GM19467 (cell line): Measurements from ENCODE around the gene DNAH11.
"Not testable (repeated sequence)": the region's sequence is repeated elsewhere in the genome, so short reads cannot be mapped to it uniquely, and the experiment has no call there.

Source experiments
- ATAC-seq: cut with Tn5 transposase; IDR thresholded peaks from one replicate; pipeline ENCODE4 v1.9.1; 2021; ENCODE audit warnings: mild to moderate bottlenecking, moderate library complexity; ENCODE audit not compliant: unreplicated experiment

Gene DNAH11

DNA sequence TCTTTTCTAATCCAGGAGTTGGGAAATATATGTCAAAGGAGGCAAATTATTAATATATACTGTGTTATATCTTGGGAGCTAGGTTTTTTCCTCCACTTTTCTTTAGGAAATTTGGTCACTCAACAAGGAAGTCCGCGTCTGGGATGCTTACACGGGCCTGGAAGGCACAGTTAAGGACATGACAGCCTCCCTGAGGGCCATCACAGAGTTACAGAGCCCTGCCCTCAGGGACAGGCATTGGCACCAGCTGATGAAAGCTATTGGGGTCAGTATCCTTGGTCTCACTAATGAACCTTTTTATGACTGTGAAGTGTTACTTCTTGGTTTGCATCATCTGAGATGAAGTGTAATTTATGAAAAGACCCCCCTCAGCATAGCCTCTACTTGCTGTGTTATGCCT lies 74.7 kb downstream of the DNAH11 start:
- no peak for ATAC-seq

- ATAC-seq = no peak
Measured at GRCh38 chr7:21617916-21618390, 75.1 kb downstream of the DNAH11 start.

DNA sequence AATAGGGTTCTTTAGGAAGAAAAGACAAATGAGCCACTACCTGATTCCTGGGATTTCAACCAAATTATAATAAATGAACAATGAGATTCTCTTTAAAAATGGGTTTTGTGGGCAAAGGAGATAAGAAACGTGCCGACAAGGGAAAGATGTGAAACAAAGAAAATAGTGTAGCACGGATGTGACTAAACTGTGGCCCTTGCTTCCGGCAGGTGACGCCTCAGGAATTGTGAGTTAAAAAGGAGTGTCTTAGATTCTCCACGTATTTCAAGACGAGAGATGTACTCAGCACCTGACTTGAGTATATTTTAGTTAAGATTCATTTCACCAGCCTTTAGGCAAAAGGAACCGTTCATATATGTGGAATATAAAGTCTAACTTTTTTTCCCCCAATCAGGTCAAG lies 75.9 kb downstream of the DNAH11 start:
- ATAC-seq = no peak

DNA sequence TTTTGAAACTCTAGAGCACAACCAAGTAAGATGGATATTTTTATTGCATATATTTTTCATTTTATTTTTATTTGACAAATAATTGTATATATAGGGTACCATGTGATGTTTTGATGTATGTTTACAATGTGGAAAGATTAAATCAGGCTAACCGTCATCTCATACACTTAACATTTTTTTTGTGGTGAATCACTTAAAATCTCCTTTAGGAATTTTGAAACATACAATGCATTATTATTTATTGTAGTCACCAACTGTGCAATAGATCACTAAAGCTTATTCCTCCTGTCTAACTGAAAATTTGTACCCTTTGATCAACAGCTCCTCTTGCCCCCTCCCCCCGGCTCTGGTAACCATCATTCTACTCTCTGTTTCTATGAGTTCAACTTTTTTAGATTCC lies 77.2 kb downstream of the DNAH11 start:
- no peak for ATAC-seq

- no peak for ATAC-seq
Measured at GRCh38 chr7:21624320-21624719, 81.5 kb downstream of the DNAH11 start.

GRCh38 chr7:21636694-21637093 lies 93.9 kb downstream of the DNAH11 start:
- no peak for ATAC-seq

DNA sequence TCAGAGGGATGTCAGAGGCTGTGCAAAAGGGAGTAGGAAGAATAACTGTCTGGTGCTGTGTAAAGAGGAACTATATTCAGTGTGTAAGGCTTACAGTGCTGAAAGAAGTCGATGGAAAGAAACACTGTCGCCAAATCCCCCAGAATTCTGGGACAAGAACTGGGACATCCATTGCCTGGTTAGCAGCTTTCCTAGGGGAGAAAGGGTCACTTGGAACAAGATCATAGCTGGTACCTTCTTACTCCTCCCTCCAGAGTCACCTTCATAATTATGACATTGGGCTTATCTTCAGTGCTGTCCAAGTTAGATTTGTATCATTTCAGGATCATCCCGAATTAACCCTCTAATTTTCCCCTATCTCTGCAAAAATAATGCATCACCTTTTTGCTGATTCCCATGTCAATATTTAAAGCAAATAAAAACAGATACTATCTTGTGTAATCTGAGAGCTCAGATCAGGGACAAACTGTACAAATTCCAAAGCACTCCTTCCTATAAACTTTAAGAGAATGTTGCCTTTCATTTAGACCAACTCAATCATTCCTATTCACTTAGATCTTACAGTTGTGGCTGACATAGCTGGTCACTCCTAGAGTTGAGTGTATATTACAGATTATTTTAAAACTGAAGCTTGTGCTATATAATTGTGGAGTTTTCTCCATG lies 96.5 kb downstream of the DNAH11 start:
- no peak for ATAC-seq

DNA sequence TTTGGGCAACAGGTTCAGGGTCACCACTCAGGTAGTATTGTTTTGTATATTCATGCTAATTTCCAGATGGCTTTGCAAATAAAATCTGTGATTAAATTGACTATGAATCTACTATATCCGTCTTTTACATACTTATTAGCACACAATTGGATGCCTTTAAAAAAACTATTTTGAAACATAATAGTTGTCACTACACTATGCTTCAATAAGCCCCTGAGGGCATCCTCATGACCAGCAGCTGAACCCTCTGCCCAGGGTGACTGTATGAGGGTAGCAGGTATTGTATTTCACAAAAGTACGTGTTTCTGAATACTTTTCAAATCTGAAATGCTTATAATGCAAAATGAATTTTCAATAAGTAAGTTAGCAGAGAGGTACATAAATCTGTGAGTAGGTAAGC lies 97.3 kb downstream of the DNAH11 start:
- no peak for ATAC-seq

DNA sequence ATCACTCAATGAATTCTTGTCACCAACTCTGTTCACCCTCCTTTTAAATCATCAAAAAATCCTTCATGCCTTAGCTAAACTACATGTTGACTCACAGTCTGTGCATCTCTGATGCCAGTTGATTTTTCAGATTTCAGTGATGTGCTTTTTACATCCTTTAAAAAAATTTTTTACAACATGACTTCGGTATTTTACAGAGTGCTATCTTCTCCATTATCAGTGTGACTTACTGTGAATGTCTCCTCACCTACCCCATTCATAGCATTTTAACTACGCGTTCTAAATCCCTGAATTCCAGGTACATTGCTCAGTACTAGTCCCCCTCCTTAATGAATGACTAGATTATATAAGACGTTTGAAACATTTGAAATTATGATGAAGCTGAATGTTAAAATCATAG lies 98.7 kb downstream of the DNAH11 start:
- ATAC-seq = no peak

GRCh38 chr7:21642422-21642821 lies 99.6 kb downstream of the DNAH11 start:
- no peak for ATAC-seq

GRCh38 chr7:21651697-21652096 lies 108.9 kb downstream of the DNAH11 start:
- ATAC-seq = no peak

DNA sequence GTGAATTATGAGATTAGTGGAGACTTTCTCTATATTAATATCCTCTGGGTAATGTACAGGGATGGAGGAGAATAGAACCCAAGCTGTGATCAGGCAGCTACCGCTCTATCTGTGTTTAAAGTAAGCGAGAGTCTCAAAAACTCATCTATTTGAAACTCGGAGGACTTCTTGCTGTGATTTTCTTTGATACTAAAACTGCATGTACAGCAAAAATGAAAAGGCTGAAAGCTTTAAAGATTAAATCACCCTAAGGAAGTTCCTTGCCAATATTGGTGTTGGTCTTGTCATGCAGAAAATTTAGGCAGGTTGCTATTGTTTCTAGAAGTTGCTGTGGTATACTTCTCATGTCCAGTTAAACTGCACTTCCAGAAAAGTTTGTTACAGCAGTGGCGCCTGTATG lies 110.8 kb downstream of the DNAH11 start:
- ATAC-seq = no peak

GRCh38 chr7:21656081-21656480 lies 113.2 kb downstream of the DNAH11 start:
- ATAC-seq = no peak

DNA sequence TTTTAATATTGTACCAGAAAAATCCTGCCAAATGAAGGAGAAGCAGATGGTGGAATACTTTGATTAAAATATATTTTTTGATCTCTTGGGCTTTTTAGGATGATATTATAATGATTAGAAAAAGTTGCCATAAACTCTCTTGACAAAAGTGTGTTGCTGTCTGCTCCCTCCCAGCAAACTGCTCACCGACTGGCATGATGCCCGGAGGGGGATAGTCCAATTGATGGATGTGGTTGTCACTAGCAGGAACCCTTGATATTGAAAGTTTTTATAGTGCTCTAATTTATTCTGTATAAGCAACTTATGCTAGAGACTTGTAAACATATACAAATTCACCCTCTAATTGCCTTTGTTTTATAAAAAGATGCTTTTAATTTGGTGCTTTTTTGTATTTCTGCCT lies 114.0 kb downstream of the DNAH11 start:
- no peak for ATAC-seq

- no peak for ATAC-seq
Measured at GRCh38 chr7:21670496-21670895, 127.7 kb downstream of the DNAH11 start.

DNA sequence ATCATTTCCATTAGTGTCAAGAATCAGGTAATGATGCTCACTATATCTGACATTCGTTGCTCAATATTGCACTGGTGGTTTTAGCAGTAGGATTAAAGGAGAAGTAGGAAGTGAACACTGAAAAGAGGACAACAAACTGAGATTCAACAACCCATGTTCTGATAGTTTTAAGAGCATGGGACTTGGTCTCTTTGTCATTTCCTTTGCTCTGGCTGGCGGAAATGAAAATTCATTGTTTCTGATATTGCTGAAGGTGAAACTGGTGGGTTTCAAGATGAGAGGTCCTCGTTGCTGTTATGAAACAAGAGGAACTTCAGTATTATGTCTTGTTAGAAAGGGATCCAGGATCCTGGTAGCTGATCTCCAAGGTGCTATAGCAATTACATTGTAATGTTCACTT lies 129.0 kb downstream of the DNAH11 start:
- ATAC-seq = no peak

GRCh38 chr7:21675255-21675654 lies 132.4 kb downstream of the DNAH11 start:
- ATAC-seq = no peak

DNA sequence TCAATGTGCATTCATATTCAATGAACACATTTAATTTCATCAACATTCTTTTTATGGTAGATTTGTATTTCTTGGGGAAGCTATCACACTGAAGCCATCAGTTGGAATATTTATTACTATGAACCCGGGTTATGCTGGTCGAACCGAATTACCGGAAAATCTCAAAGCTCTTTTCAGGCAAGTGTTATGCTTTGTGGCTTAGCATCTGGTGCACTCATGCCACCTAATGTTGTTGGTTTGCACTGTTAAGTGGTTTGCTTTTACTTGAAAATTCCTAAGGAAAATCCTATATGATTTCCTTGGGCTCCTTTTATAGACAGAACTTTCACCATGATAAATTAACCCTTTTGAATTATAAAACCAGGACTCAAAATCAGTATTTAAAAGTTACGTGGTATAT lies 147.9 kb downstream of the DNAH11 start:
- no peak for ATAC-seq

- ATAC-seq = not testable (repeated sequence)
Measured at GRCh38 chr7:21691146-21691545, 148.3 kb downstream of the DNAH11 start.

GRCh38 chr7:21700587-21700986 lies 157.7 kb downstream of the DNAH11 start:
- not testable (repeated sequence) for ATAC-seq

DNA sequence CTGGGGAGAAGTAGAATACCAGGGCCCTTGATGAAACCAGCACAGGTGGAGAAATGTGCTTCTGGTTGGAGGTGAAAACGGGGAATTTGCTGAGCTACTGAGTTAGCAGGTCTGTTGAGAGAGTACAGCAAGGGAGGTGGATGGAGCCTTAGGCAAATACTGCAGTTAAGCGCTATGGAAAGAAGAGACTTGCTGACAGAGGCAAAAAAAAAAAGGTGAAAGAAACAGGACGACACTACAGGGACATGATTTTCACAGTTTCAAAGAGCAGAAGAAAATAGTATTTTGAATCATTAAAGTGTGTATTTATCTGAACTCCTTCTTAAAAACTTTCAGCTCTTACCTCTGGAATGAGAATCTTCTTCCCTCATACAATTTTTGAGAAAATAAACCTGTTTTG lies 159.5 kb downstream of the DNAH11 start:
- no peak for ATAC-seq

DNA sequence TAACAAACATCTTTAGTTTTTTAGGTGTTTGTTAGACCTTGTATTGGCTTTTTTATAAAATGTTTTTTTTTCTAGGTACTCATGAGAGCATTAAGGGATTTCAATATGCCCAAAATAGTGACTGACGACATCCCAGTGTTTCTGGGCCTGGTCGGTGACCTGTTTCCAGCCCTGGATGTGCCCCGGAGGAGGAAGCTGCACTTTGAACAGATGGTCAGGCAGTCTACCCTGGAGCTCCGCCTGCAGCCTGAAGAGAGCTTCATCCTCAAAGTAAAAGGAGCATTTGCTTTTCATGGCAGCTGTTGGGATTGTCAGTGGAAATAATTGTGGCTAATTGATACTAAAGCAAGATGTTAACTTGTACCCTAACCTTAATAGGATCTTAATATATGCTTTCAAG lies 161.5 kb downstream of the DNAH11 start:
- ATAC-seq = no peak

DNA sequence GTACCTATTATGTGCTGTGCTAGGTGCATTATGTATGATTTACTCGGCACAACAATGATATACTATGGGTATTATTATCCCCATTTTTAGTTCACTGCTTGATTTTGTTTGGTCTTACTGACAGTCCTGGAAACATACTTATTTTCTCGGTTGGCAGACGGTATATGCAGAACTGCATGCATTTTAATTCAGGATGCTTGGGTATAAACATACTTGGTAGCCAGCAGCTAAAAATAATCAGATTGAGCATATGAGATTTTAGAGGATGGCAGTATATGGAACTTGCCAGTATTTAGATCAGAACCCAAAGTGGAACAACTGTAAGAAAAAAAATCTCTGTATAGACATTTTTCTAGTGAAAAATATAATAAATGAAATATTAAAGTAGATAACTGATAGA lies 163.3 kb downstream of the DNAH11 start:
- ATAC-seq = no peak
